Measurements from ENCODE around the gene PDHX.

DNA sequence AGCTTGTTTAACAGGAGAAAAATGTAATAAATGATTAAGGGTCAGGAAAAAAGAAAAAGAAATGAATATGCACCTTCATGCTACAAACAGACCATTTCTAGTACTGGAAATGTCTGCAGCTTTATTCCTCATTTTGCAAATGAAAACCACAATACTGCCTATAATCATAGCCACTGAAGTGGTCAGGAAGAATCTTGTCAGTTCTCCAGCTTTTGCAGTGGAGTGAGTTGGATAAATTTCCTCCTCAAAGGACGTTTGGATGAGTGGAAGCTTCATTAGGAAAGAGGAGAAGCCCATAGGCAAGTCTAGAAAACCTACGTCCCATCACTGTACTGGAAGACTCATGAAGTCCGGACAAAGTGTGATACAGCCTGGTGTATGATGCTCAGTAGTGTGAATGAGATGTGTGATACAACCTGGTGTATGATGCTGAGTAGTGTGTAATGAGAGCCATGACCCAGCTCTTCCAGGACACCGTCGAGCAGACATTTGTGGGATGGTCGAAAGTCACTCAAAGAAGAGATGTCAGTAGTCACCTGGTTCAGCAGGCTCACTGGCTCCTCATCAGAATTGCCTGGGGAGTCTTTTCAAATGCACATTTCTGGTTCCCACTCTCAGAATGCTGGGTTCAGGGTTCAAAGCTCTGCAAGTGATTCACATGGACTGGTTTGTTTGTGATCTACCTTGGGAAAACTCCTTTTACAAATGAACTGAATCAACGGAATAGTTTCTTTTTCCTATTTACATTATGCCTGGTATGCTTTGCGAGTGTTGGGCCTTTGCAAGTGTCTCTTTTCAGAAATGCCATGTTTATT, 101.3 kb downstream of the PDHX start:
- no peak for TF ChIP-seq POLR2A (IDR thresholded peaks at IDR 0.05; ENCODE audit: low read depth, low read length)
- no peak for TF ChIP-seq BHLHE40 (IDR thresholded peaks at IDR 0.05; ENCODE audit: low read depth, low read length)
- TF ChIP-seq, protein P1, sequence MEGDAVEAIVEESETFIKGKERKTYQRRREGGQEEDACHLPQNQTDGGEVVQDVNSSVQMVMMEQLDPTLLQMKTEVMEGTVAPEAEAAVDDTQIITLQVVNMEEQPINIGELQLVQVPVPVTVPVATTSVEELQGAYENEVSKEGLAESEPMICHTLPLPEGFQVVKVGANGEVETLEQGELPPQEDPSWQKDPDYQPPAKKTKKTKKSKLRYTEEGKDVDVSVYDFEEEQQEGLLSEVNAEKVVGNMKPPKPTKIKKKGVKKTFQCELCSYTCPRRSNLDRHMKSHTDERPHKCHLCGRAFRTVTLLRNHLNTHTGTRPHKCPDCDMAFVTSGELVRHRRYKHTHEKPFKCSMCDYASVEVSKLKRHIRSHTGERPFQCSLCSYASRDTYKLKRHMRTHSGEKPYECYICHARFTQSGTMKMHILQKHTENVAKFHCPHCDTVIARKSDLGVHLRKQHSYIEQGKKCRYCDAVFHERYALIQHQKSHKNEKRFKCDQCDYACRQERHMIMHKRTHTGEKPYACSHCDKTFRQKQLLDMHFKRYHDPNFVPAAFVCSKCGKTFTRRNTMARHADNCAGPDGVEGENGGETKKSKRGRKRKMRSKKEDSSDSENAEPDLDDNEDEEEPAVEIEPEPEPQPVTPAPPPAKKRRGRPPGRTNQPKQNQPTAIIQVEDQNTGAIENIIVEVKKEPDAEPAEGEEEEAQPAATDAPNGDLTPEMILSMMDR (conservative IDR thresholded peaks at IDR 0.05; ENCODE audit: low read depth, low read length), result no peak
